HG03442 (cell line): ENCODE results near the gene HSD3B1.
"Not testable (repeated sequence)": the region's sequence is repeated elsewhere in the genome, so short reads cannot be mapped to it uniquely, and the experiment has no call there.

Experiments used
- ATAC-seq: cut with Tn5 transposase; IDR thresholded peaks from one replicate; pipeline ENCODE4 v1.9.1; 2021; ENCODE audit warnings: mild to moderate bottlenecking, moderate library complexity; ENCODE audit not compliant: unreplicated experiment

Gene HSD3B1

DNA sequence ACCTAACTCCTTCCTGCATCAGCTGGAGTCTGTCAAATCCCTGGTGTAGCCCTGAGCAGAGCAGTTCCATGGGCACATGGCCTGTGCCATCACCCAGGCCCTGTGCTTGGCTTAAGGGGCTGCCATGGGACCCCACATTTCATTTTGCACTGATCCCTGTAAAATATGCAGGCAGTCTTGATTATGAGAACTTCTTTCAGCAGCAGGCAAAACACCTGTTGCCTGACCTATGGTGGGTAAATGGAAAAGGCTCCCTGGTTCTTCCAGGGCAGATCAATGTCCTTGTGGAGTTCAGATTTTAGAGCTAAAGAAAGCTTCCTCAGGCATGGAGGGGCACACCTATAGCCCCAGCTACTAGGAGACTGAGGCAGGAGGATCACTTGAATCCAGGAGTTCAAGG is 44.2 kb downstream of the HSD3B1 start:
- ATAC-seq: no peak

DNA sequence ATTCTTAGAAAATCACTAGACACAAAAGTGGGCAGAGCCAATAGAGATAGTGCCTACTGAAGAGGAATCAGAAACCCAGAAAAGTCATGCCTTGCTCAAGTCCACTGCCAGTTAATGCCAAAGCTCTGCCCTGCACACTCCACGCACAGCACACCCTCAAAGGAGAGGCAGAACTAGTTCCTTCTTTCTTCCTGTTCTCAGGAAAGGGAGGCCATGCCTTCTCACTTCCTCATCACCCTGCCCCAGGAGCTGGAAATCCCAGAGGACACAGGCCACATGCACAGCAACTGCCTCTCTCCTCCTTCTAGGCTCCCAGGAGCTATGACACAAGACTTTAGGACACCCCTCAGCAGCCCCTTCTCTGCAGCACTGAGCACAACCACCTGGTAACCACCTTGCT is 45.6 kb downstream of the HSD3B1 start:
- not testable (repeated sequence) for ATAC-seq

DNA sequence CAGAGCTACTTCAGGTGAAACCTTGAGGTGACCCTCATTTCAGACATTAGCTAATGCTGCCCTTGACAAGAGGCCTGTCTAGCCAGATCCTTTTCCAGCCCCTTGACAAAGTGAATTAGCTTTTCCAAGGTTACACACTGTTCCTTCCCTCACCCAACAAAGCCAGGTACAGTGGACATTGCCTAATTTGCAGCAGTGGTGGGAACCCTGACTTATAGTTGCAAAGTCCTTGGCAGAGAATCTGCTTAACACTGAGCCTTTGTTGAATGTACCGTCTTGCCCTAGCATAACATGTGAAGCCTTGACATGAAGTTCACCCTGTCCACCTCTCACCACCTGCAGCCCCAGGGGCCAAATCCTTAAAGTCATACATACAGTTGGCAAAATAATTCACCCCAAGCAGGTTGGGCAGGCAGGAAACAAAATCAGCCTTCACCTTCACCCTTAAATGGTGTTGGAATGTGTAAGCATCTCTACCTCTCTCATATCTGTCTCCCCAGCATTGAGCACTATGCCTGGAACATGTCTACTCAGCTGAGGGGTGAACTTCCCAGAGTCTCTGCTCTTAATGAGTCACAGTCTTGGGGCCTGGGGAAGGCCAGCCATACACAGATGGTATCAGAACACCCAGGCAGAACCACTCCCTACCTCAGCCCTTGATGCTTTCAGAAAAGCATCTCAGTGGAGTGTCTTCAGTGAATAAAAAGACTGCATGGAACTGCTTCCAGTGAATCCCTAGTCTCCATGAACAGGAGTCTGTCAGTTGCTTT is 46.5 kb downstream of the HSD3B1 start:
- ATAC-seq: not testable (repeated sequence)

DNA sequence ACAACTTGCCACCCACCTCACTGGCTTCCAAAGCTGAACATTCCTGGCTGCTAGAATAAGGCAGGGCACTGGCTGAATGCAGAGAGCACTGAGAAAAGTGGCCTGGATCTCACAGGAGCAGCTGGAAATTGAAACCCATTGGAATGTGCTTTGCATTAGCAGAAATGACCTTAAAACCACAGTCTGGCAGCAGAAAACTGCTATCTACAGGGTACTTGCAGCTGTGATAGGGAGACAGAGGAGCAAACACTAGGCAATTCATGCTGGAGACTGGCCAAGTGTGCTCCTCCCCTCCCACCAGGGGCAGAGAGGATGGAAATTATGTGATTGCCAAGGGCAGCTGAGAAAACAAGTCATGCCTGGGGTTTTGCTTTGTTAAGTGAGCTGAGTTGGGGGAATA is 47.2 kb downstream of the HSD3B1 start:
- no peak for ATAC-seq

DNA sequence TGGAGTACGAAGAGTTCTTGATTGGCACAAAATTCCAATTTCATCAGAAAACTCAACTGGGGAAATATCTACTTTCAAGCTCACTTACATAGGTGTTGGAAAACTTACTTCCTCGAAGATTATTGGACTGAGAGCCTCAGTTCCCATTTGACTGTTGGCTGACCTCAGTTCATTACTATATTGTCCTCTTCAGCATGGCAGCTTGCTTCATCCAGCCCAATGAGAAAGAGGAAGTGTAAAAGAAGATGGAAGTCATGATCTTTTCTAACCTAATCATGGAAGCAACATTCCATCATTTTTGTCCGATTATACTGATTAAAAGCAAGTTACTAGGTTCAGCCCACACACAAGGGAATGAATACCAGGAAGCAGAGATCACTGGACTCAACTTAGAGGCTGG is 49.4 kb downstream of the HSD3B1 start:
- ATAC-seq: no peak

DNA sequence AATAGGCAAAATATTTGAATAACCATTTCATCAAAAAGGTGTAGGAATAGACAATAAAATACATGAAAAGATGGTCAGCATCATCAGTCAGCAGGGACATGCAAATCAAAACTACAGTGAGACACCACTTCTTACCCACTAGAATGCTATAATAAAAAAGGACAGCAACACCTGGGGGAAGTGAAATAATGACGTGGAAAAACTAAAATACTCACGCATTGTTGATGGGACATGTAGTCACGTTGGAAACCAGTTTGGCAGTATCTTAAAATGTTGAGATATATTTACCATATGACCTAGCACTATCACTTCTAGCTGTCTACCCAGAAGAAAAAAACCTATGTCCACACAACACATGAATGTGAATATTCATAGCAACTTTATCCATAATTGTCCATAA is 53.4 kb downstream of the HSD3B1 start:
- ATAC-seq: not testable (repeated sequence)

DNA sequence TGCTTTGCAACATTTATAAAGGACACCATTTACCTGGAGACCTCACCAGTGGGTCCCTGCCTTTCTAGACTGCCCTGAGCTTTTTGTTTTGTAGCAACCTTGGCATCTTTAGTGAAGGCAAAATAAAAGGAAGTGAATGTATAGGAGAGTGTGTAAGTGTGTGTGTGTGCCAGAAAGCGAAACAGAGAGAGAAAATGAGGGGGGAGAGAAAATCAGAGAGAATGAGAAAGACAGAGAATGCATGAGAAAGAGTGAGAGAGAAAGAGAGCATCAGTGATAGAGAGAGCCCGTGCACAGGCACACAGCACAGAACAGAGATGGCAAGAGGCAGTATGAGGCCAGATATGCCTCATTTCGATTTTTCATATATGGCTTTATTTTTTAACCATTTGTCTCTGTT is 57.5 kb downstream of the HSD3B1 start:
- ATAC-seq: peak; percentile 60
